D721Med (cell line): ENCODE data around the gene C19orf73.
"Not testable (repeated sequence)": the region's sequence is repeated elsewhere in the genome, so short reads cannot be mapped to it uniquely, and the experiment has no call there.

Experiments used
- DNase-seq: peaks from one replicate; pipeline ENCODE4 v3.0.0; 2011; ENCODE audit warnings: low spot score; ENCODE audit not compliant: insufficient read length
- FAIRE-seq: peaks from 2 replicates; lab custom pipeline; 2011; peaks lifted over from hg19 to GRCh38; lab: Jason Lieb, UNC
- TF ChIP-seq, protein P1 (sequence below): IDR thresholded peaks from 2 replicates; pipeline ENCODE4 v1.5.1; 2012; ENCODE audit warnings: mild to moderate bottlenecking, control low read depth; ENCODE audit not compliant: insufficient read depth; ENCODE audit errors: missing control alignments

The C19orf73 gene

DNA sequence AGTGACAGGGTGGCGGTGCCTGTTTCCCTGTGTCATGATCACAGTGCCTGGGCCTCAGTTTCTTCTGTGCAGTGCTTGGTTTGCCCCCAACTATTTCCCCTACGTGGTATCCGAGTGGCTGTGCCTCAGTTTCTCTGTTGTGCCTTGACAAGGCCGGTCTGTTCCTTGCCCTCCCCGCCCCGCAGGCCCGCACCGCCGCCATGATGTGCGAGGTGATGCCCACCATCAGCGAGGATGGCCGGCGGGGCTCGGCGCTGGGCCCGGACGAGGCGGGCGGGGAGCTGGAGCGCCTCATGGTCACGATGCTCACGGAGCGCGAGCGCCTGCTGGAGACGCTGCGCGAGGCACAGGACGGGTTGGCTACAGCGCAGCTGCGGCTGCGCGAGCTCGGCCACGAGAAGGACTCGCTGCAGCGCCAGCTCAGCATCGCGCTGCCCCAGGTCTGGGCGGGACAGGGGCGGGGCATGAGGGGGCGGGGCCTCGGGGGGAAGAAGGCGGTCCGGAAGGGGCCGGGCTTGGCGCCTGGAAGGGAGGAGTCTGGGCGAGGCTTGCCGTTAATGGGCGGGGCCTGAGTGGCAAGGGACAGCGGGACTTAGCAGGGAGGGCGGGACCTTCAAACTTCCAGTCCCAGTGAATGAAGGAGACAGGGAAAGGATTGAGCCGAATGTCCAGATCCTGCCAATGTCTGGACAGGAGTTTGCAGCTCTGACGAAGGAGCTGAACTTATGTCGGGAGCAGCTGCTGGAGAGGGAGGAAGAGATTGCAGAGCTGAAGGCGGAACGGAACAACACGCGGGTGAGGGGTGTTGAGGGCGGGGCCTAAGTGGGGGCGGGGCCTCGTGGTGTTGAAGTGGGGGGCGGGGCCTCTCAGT, 9.0 kb upstream of the C19orf73 start:
- FAIRE-seq: no peak
- peak; percentile 94 for DNase-seq
- TF ChIP-seq, protein P1, sequence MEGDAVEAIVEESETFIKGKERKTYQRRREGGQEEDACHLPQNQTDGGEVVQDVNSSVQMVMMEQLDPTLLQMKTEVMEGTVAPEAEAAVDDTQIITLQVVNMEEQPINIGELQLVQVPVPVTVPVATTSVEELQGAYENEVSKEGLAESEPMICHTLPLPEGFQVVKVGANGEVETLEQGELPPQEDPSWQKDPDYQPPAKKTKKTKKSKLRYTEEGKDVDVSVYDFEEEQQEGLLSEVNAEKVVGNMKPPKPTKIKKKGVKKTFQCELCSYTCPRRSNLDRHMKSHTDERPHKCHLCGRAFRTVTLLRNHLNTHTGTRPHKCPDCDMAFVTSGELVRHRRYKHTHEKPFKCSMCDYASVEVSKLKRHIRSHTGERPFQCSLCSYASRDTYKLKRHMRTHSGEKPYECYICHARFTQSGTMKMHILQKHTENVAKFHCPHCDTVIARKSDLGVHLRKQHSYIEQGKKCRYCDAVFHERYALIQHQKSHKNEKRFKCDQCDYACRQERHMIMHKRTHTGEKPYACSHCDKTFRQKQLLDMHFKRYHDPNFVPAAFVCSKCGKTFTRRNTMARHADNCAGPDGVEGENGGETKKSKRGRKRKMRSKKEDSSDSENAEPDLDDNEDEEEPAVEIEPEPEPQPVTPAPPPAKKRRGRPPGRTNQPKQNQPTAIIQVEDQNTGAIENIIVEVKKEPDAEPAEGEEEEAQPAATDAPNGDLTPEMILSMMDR: no peak

DNA sequence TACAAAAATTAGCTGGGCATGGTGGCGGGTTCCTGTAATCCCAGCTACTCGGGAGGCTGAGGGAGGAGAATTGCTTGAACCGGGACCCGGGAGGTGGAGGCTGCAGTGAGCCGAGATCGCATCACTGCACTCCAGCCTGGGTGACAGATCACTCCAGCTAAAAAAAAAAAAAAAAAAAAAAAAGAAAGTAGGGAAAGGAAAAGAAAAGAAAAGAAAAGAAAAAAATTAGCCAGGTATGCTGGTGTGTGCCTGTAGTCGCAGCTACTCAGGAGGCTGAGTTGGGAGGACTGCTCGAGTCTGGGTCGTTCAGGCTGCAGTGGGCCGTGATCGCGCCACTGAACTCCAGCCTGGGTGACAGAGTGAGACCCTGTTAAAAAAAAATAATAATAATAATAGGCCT, 8.3 kb upstream of the C19orf73 start:
- DNase-seq, FAIRE-seq: not testable (repeated sequence)

GRCh38 chr19:49126575-49126974, 7.6 kb upstream of the C19orf73 start:
- TF ChIP-seq, protein P1: no peak
- DNase-seq (no peak), FAIRE-seq (no peak)

GRCh38 chr19:49125025-49125731, 6.2 kb upstream of the C19orf73 start:
- FAIRE-seq (no peak), DNase-seq (no peak)
- TF ChIP-seq, protein P1: no peak

DNA sequence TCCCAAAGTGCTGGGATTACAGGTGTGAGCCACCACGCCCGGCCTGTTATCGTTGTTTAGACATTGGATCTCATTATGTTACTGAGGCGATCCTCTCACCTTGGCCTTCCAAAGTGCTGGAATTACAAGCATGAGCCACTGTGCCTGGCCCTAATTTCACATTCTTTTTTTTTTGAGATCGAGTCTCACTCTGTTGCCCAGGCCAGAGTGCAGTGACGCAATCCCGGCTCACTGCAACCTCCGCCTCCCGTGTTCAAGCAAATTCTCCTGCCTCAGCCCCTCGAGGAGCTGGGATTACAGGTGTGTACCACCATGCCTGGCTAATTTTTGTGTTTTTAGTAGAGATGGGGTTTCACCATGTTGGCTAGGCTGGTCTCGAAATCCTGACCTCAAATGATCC, 4.3 kb upstream of the C19orf73 start:
- FAIRE-seq, DNase-seq: not testable (repeated sequence)

GRCh38 chr19:49121841-49122240, 2.9 kb upstream of the C19orf73 start:
- not testable (repeated sequence) for FAIRE-seq, DNase-seq

DNA sequence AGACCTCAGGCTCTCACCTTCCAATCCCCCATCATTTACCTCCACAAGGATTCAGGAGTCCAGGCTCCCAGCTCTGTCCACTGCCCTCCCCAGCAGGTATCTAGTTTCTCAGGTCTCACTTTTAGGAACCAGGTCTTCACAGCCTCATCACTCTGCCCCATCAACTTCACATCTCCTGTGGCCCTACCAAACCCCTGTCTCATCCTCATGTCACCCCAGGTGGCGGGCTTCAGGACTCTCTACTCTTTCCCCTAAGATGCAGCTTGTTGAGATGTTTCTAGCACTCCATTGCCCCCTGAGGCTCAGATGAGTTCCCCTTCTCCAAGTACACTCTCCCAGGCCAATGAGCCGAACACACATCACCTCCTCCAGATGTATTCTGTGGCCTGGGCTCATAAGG, 1.9 kb upstream of the C19orf73 start:
- FAIRE-seq (no peak), DNase-seq (no peak)
- TF ChIP-seq, protein P1: no peak

- DNase-seq (no peak), FAIRE-seq (no peak)
- TF ChIP-seq, protein P1: no peak
These were observed 1.4 kb upstream of the C19orf73 start for GRCh38 chr19:49120325-49120683.
